Measurements from ENCODE around the gene SNAP25. TPM values are rescaled to one million over a fixed set of nuclear protein-coding genes. Genes with fewer than 3 reads are reported as not detected.

Gene SNAP25
- total RNA-seq, 1 donor from 2014 or later: 4.3 TPM

- no peak for DNase-seq (ENCODE audit: low spot score)
Measured at GRCh38 chr20:10263385-10264165, 44.9 kb downstream of the SNAP25 start.

GRCh38 chr20:10264166-10264558 lies 45.5 kb downstream of the SNAP25 start:
- no peak for DNase-seq (ENCODE audit: low spot score)

DNA sequence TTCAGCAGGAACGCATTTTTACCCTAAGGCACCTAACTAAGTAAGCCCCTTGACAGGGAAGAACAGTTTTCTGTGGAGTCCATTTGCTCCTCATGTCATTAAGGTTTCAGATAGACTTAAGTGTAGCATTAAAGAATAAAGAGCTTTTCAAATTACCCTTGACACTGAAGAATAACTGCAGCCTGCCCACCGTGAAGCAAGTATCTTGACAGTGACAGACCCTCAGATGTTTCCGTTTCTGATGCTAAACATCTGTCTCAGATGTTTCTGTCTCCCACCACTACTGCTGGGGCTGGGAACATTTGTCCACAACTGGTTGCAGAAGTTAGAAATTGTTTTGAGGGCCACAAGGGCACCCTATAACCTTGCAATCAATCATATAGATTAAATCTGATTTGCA lies 50.0 kb downstream of the SNAP25 start:
- no peak for DNase-seq (ENCODE audit: low spot score)

- no peak for DNase-seq (ENCODE audit: low spot score)
Measured at GRCh38 chr20:10270630-10271029, 52.0 kb downstream of the SNAP25 start.

DNA sequence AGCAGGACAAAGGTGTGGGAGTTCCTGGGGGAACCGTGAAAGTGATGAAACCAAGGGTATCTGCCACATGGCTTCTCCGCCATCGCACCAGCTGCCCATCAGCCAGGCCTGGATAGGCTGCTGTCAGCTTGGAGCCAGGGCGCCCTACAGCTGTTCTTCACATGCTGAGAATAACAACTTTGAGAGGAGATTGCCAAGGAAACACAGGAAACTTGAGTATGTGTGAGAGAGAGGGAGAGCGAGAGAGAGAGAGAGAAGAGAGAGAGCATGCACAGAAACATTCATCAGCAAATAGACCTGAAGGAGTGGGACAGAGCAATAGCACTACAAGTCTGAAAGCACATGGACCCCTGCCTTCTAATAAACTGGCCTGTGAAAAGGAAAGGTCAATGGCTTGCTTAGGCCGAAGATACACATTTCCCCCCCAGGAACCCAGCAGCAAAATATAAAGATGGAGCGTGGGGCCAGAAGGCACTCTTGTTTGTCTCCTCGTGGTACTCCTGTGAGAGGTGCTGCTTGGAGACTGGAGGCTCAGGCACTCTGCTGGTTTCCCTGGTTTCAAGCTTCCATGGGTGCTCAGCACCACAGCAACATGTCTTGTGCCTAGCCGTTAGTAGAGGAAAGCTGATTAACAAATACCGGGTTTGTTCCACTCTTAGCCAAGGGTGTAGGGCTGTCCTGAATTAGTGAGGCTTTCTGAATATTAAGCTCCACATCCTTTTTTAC lies 53.0 kb downstream of the SNAP25 start:
- DNase-seq (ENCODE audit: low spot score): no peak

DNA sequence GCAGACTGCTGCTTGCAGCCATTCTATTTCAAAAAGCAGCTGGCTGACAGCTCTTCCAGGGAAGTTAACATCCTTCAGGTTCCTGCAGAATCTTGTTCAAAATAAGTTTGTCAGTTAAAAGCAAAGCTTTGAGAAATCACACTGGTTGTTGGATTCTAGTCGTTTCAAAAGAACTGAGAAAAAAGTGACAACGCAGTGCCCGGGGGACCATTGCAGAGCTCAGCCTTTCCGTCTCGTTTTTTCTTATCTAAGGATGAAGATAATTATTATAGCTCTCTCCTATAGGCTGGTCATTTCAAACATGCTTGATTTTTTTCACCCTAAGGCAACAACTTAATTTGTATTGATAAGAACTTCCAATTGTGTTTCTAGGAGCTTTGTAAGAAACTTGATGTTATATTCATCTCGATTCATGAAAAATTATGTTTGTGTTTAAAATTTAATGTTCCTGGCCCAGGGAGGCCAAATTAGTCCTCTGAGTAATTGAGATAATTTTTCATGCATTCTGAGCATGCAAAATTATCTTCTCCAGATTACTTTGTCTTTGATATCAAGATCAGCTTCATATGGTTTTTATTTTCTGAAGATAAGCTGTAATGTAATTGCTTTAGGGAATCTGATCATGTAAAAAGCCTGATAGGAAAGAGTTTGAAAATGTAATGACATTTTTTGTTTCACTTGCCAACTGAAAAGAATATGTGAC lies 58.4 kb downstream of the SNAP25 start:
- DNase-seq (ENCODE audit: low spot score): no peak

- no peak for DNase-seq (ENCODE audit: low spot score)
Measured at GRCh38 chr20:10277616-10278015, 59.0 kb downstream of the SNAP25 start.

DNA sequence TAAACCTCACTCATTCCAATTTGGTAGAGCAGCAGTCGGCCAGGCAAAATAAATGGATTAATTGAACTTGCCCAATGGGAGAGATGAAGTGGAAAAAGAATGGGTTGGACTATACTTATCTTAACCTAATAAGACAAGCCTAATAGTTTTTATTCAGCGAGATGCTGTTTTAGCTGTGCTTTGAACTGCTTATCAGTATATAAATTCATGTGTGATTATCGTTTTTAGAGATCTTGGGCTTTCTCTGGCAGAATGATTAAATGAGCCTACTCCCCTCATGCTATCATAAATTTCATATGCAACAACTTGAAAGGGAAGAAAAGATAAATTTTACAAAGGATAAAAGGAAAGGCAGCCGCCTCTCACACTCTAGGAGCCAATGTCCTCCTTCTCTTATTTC lies 59.8 kb downstream of the SNAP25 start:
- DNase-seq (ENCODE audit: low spot score): no peak

- DNase-seq (ENCODE audit: low spot score): no peak
Measured at GRCh38 chr20:10280018-10280908, 61.6 kb downstream of the SNAP25 start.

DNA sequence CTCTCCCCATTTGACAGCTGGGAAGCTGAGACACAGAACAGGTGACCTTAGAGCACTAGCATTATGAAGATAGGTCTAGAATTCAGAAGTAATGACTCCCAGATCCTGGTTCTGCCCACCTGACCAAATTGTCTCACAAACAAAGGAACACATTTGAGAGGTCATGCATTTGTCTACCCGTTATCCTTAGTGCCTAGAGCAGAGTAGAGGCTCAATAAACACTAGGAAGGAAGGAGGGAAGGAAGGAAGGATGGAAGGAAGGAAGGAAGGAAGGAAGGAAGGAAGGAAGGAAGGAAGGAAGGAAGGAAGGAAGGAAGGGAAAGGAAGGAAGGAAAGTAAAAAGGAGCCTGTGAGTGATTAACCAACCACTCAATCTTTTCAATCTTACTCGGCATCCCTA lies 63.3 kb downstream of the SNAP25 start:
- no peak for DNase-seq (ENCODE audit: low spot score)

DNA sequence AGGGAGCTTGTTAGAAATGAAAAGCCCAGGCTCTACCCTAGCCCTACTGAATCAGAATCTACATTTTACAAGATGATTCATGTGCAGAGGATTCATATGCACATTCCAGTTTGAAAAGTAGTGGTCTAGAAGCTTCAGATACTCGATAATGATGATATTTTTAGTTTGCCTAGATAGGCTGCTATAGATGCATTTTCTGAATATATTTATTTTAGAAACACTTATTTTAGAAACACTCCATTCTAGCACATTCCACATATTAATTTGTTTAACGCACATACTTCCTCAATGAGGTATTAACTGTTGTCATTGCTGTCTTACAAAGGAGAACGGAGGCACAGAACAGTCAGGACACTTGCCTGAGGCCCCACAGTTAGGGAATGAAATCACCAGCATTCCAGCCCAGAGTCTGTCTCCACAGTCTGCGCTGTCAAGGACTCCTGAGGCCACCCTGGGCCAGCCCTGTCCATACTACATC lies 64.4 kb downstream of the SNAP25 start:
- no peak for DNase-seq (ENCODE audit: low spot score)

GRCh38 chr20:10286356-10286755 lies 67.7 kb downstream of the SNAP25 start:
- no peak for DNase-seq (ENCODE audit: low spot score)

DNA sequence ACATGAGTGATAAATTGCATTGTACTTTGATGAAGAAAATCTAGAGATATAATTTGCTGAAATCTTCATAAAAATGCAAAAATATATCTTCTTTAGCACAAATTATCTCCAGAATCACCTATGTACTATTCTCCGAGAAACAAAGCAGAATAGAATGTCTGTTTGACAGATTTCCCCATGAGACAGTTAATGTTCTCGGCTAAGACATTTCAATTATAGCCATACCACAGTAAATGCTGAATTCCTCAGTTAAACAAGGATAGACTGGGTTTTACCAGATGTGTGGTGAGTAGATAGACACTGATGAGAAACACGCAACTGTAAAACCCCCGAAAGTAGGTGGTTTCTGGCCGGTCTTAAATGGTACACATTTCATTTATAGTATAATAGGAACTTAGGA lies 69.8 kb downstream of the SNAP25 start:
- DNase-seq (ENCODE audit: low spot score): no peak

- DNase-seq (ENCODE audit: low spot score): no peak
Measured at GRCh38 chr20:10288954-10289646, 70.5 kb downstream of the SNAP25 start.

DNA sequence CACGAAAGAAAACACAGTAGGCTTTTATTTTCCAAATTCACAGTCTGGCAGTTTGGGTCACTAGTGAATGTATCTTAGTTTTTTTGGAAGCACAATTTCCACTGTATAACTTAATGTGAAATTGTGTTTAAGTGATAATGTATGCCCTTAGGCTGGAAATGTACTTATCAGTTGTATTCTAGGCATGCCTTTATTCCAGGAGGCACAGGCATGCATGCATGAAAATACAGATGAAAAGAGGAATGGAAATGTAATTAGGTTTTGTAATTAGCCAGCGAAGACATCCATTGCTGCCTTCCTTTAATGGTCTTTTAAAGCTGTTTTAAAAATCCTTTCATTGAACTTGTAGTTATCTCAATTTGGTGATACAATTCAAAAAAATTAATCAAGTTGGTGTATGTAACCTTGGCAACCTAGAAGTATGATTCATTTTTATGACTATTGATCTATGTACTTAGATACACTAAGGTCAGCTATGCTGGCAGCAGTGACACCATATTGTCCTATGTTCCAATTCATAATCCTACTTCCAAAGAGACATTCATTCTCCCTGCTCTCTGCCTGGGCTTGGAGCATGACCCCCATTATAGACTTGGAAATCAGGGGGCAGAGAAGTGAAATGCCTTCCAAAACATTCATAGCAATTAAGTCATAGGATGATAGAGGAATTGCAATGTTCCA lies 73.1 kb downstream of the SNAP25 start:
- DNase-seq (ENCODE audit: low spot score): no peak

- no peak for DNase-seq (ENCODE audit: low spot score)
Measured at GRCh38 chr20:10297223-10297622, 78.6 kb downstream of the SNAP25 start.

GRCh38 chr20:10297684-10298240 lies 79.1 kb downstream of the SNAP25 start:
- DNase-seq (ENCODE audit: low spot score): no peak

DNA sequence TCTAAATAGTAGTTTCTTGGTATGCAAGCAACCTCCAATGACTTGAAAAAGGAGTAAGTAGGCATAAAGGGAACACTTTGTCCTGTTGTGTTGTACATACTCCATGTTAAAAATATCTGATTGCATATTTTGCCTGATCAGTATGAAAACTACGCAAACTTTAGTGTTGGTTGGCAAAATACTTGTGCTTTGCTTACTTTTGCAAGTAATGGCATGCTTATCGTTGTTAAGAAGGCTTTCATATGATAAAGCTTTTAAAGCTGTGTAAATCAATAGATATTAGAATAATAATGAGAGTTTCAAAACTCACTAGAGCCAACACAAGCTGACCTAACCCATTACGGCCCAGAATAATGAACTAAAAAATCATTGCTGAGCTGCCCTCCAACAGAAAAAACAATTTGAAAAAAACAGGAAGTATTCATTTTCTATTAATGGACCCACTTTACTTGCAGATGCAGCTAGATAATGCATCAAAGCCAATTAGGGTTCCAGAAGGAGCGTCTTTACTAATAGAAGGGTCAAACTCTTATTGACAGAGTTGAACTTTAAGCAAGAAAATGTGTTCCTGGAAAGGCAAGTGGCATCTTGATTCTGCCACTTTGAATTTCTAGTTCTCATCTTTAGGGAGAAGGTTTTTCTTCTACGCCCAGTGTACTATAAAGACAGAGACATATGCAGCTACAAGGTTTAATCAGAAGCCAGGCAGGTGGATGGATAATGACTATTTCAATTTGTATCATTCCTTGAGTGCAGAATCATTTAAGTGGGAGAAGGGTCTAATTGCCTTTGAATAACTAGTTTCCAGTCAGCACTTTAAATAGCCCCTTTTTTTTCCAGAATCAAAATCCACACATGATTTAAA lies 82.2 kb downstream of the SNAP25 start:
- no peak for DNase-seq (ENCODE audit: low spot score)

DNA sequence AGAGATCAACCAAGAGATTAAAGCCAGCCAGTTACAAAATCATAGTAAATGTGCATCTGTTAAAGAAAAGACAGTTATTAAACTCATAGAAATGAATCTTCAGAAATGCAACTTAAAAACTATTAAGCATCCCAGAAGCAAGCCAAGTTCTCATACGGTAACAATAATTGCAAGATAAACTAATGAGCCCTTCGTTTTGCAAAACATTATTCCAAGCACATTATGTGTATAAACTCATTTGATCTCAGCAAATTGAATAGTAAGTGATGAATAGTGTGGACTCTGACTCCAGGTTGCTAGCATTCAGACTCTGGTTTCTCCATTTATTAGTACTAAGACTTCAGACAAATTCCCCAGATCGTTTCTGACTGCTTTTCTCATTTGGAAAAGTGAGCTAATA lies 85.2 kb downstream of the SNAP25 start:
- DNase-seq (ENCODE audit: low spot score): no peak
